RWPE1 (cell line): ENCODE results near the gene CANT1.

Source experiments
- CTCF ChIA-PET: fragments of 350-600 bp; sonication (Branson Sonifier 250); formaldehyde crosslinking; extraction: SDS; loops from one replicate; lab custom pipeline; 2021; lab: Yijun Ruan, JAX
- POLR2A ChIA-PET: fragments of 400-600 bp; formaldehyde crosslinking; extraction: SDS; loops from one replicate; lab custom pipeline; 2020; ENCODE audit warnings: antibody characterized with exemption; ENCODE audit not compliant: low non-redundant PET; lab: Yijun Ruan, JAX
- DNase-seq: peaks from one replicate; pipeline ENCODE4 v3.0.0; 2012; ENCODE audit warnings: low spot score
- H3K27ac ChIP-seq: fragments of 450-650 bp; 2 replicates; pipeline ENCODE4 v1.5.1; 2017
- TF ChIP-seq, protein P1 (sequence below): fragments of 450-650 bp; conservative IDR thresholded peaks from 2 replicates; pipeline ENCODE4 v1.5.1; 2017; ENCODE audit warnings: low read depth, mild to moderate bottlenecking

CANT1 gene

DNA sequence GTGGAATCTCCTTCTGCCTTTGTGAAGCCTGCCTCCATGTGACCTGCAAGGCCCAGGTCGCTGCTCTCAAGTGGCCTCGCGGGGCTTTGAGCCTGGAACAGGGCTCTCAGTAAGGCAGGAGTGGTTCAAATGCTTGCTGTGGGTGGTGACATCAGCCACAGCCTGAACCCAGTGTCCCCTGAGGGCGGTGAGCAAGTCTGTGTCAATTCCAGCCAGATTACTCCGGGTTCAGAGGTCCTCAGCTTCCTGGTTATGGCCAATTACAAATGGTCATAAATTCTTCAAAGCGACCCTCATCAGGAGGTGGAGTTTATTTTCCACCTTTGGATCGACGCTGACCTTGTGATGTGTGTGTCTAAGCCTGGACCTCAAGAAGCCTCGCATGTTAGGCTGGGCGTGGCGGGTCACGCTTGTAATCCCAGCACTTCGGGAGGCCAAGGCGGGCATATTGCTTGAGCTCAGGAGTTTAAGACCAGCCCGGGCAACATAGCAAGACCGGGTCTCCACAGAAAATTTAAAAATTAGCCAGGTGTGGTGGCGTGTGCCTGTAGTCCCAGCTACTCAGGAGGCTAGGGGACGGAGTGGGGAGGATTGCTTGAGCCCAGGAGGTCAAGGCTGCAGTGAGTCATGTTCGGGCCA lies 47.1 kb downstream of the CANT1 start:
- H3K27ac ChIP-seq = no peak overlapping the region; the same call in 1 of the 2 replicates
- ChIA-PET POLR2A (no interaction called here), CTCF (interaction anchor here (0.7 to 0.9 kb wide), 2 partner anchors 8 to 92 kb away, joined by 4 to 5 read pairs; no protein-coding TSS in a partner anchor)
- no peak for DNase-seq
- TF ChIP-seq, protein P1, sequence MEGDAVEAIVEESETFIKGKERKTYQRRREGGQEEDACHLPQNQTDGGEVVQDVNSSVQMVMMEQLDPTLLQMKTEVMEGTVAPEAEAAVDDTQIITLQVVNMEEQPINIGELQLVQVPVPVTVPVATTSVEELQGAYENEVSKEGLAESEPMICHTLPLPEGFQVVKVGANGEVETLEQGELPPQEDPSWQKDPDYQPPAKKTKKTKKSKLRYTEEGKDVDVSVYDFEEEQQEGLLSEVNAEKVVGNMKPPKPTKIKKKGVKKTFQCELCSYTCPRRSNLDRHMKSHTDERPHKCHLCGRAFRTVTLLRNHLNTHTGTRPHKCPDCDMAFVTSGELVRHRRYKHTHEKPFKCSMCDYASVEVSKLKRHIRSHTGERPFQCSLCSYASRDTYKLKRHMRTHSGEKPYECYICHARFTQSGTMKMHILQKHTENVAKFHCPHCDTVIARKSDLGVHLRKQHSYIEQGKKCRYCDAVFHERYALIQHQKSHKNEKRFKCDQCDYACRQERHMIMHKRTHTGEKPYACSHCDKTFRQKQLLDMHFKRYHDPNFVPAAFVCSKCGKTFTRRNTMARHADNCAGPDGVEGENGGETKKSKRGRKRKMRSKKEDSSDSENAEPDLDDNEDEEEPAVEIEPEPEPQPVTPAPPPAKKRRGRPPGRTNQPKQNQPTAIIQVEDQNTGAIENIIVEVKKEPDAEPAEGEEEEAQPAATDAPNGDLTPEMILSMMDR = no peak

DNA sequence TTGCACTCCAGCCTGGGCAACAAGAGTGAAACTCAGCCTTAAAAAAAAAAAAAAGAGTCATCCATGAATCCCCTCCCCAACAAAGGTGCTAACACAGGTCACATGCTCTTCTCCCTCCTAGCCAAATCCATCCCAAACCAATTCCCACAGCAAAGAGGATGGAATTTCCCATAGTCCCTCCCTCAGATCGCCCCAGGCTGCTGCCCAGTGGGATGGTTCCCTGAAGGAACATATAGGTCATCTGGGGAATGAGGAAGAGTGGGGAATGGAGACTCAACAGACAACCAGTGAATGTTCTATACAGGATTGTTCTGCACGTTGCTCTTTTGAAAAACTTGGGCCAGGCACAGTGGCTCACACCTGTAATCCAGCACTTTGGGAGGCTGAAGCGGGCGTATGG lies 48.0 kb downstream of the CANT1 start:
- CTCF ChIA-PET = interaction anchor here (0.6 to 0.7 kb wide), 2 partner anchors 8 to 296 kb away, joined by 3 read pairs; no protein-coding TSS in a partner anchor
- no peak for DNase-seq
- H3K27ac ChIP-seq = no peak overlapping the region
- TF ChIP-seq, protein P1 = no peak
- POLR2A ChIA-PET = no interaction called here

DNA sequence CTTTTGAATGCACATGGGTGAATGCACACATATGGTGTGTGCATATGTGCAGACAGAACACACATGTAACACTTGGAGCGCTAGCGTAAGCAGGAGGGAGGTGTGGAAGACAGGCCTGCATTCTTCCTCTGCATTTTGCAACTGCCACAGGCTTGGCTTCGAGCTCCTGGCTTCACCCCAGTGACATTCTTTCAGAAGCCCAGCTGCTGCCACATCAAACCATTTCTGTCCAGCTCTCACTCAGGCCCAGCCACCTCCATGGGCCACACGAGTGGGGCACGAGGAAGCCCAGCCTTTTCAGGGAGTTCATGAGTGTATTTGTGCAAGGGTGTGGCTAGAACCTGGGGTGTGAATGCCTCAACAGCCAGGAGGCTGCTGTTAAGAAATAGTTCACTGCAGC lies 48.6 kb downstream of the CANT1 start:
- ChIA-PET POLR2A (no interaction called here), CTCF (interaction anchor here (0.5 to 0.7 kb wide), 3 partner anchors 9 to 297 kb away, joined by 3 to 4 read pairs (median 3); no protein-coding TSS in a partner anchor)
- DNase-seq = no peak
- H3K27ac ChIP-seq = peak overlapping the region; percentile 16; the same call in 1 of the 2 replicates
- TF ChIP-seq, protein P1 = no peak

DNA sequence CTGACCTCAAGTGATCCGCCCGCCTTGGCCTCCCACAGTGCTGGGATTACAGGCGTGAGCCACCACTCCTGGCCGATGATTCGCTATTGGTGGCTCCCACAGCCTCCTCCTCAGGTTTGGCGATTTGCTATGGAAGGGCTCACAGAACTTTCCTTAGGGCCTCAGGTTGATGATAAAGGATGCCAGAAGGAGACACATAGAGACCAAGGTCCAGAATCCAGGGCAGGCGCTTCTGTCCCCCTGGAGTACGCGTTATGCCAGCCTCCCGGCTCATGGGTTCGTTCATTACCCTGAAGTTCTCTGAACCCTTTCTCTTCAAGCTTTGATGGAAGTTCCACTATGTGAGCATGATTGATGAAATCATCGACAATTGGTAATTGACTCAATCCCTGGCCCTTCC lies 49.8 kb downstream of the CANT1 start:
- ChIA-PET POLR2A (no interaction called here), CTCF (no interaction called here)
- H3K27ac ChIP-seq = no peak overlapping the region

DNA sequence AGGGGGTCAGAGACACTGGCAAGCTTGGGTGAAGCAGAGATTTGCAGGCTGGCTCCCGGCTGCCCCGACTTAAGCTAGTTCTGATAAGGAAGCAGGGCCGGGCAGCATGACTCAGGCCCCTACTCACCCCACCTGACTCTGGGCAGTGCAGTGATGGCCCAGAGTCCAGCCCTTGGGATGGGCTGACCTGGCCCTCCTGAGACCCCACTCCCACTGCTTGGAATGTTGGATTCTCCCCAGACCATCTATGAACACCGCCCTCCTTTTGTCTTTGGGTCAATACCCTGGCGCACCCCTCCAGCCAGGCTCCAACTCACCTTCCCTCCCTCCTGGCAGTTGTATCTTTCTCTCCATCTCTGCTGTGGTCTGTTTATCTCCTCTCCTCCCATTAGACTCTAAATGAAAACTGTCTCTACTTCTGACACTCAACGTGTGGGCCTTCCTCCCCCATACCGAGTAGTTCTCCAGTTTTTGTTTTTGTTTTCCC lies 50.9 kb downstream of the CANT1 start:
- DNase-seq = no peak
- ChIA-PET POLR2A (interaction anchor here (0.7 kb wide), 1 partner anchor 45 kb away, joined by 3 read pairs; no protein-coding TSS in a partner anchor), CTCF (interaction anchor here (0.7 to 0.9 kb wide), 2 partner anchors 15 to 85 kb away, joined by 4 to 5 read pairs; no protein-coding TSS in a partner anchor)

More for the DNA sequence above, 49.8 kb downstream of the CANT1 start:
- TF ChIP-seq, protein P1 = no peak
- DNase-seq = no peak

DNA sequence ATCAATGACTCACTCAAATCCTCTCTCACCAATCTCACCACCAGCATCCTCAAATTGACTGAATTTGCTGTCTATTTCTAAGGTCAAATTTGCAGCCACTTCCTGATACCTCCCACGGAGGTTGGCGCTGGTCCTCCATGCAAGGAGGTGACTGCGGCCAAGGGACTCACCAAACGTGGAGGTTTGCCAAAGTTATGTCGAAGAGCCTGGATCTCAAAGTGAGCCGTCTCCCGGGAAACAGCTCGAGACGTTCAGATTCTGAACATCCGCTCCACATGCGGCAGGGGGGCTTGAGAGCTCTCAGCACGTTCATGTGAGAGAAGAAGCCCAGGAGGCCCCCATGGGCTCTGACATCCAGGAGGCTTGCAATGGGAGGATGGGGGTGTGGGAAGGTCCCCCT lies 52.4 kb downstream of the CANT1 start:
- H3K27ac ChIP-seq = no peak overlapping the region
- DNase-seq = no peak
- ChIA-PET CTCF (no interaction called here), POLR2A (no interaction called here)
- TF ChIP-seq, protein P1 = no peak

More for the DNA sequence above, 50.9 kb downstream of the CANT1 start:
- H3K27ac ChIP-seq = peak overlapping the region; percentile 4
- TF ChIP-seq, protein P1 = no peak
